NB4 (cell line): Measurements from ENCODE around the gene MGAT5B.

Experiments used
- DNase-seq: peaks from one replicate; pipeline ENCODE4 v3.0.0; 2010; ENCODE audit warnings: low read depth
- H3K4me3 ChIP-seq: one replicate; pipeline ENCODE4 v1.5.1; 2011; ENCODE audit warnings: mild to moderate bottlenecking, low read depth, low read length, moderate library complexity
- CTCF ChIP-seq: IDR thresholded peaks from one replicate; pipeline ENCODE4 v1.5.1; 2012; ENCODE audit warnings: low read depth, low read length
- MAX ChIP-seq: IDR thresholded peaks from 2 replicates; pipeline ENCODE4 v1.6.1; 2011; ENCODE audit warnings: low read depth, low read length
- MYC ChIP-seq: IDR thresholded peaks from 2 replicates; pipeline ENCODE4 v1.6.1; 2011; ENCODE audit warnings: low read depth, low read length
- POLR2A ChIP-seq: IDR thresholded peaks from 2 replicates; pipeline ENCODE4 v1.6.1; 2011; ENCODE audit warnings: mild to moderate bottlenecking; ENCODE audit not compliant: insufficient read length; ENCODE audit errors: extremely low read depth

MGAT5B gene

DNA sequence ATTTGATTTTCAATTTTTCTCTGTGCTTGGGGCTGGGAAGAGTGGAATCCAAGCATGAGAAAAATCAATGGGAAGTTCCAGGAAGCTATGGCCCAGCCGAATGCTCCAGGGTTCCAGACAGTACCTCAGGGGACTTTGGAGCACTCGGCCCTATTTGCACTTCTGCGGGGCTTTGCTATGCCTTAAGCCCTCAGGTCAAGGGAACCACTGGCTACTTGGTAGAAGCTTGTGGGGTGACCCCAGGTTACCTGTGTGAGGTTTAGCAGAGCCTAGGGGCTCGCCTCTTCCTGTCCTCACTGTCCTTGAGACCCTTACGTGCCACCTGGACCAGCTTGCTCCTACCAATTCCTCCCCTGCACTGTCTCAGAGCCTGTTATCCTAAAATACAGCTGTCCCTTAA lies 121.3 kb downstream of the MGAT5B start:
- DNase-seq: no peak
- no peak overlapping the region for H3K4me3 ChIP-seq
- no peak for TF ChIP-seq MYC
- no peak for TF ChIP-seq MAX
- TF ChIP-seq POLR2A: no peak
- no peak for TF ChIP-seq CTCF

- TF ChIP-seq POLR2A (no peak), MAX (no peak), MYC (no peak), CTCF (no peak)
- DNase-seq: no peak
- H3K4me3 ChIP-seq: no peak overlapping the region
Observed at GRCh38 chr17:76992891-76993290, 124.7 kb downstream of the MGAT5B start.

DNA sequence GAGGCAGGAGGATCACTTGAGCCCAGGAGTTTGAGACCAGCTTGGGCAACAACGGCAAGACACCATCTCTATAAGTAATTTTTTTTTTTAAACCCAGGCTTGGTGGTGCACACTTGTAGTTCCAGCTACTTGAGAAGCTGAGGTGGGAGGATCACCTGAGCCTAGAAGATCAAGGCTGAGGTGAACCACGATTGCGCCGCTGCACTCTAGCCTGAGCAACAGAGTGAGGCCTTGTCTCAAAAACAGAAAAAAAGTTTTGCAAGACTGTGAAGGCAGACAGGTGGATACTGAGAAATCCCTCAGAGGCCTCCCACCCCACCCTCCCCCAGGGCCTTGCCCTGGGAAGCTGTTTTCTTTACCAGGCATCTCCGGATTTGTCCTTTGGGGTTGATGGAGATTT lies 125.4 kb downstream of the MGAT5B start:
- DNase-seq: no peak
- TF ChIP-seq POLR2A (no peak), MYC (no peak), CTCF (no peak), MAX (no peak)
- no peak overlapping the region for H3K4me3 ChIP-seq

- TF ChIP-seq MYC (no peak), POLR2A (no peak), CTCF (no peak), MAX (no peak)
- no peak overlapping the region for H3K4me3 ChIP-seq
- DNase-seq: no peak
Observed at GRCh38 chr17:76994237-76994637, 126.0 kb downstream of the MGAT5B start.

DNA sequence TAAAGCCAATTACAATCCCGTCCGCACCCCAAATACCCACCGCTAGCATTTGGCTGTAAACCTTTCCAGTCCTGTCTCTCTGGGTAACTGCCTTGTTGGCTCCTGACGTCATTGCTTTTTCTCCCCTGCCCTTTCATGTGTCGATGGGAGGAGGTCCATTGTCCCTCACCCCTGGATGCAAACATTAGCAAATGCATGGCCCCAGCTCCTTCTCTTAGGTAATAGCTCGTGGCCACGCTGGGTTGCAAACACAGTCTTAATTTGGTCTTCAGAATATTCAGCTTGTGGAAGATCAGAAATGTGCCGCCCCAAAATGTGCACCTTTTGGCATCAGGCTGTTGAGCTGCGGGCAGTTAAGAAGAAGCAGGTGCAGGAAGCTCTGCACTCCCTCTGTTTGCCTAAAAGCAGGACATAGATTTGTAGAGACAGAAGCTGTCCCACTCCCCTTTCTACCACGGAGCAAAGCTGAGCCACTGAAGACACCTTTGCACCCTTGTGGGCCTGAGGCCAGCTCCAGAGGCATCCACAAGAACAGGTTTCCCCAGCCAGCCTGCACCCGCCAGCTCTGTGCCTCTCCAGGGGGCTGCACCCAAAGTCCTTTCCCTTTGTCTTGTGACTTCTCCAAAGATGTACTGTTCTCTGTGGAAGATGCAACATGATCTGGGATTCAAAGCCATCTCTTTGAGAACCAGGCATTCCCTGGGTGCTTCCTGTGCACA lies 127.3 kb downstream of the MGAT5B start:
- TF ChIP-seq MAX (no peak), CTCF (no peak), POLR2A (no peak), MYC (no peak)
- peak; percentile 47 for DNase-seq
- H3K4me3 ChIP-seq: no peak overlapping the region
